Peyer's patch (tissue), 4 donors: ENCODE data around the gene DPYD.

Source experiments
- POLR2A ChIP-seq, 2 donors: fragments of 450-650 bp; IDR thresholded peaks; one replicate each; pipeline ENCODE4 v1.5.1; 2017; ENCODE audit warnings: antibody characterized with exemption in 2 of 2, mild to moderate bottlenecking in 2 of 2, moderate library complexity in 2 of 2
- TF ChIP-seq, protein P1 (sequence below), 6 experiments: fragments of 450-650 bp in 4 of 6; fragments of 200-600 bp in 2 of 6; sonication (generic) in 1 of 6; IDR thresholded peaks; one replicate each; pipeline ENCODE4 v1.5.1; 2017 to 2019; ENCODE audit warnings: antibody characterized with exemption in 6 of 6, mild to moderate bottlenecking in 3 of 6, moderate library complexity in 1 of 6

DNA sequence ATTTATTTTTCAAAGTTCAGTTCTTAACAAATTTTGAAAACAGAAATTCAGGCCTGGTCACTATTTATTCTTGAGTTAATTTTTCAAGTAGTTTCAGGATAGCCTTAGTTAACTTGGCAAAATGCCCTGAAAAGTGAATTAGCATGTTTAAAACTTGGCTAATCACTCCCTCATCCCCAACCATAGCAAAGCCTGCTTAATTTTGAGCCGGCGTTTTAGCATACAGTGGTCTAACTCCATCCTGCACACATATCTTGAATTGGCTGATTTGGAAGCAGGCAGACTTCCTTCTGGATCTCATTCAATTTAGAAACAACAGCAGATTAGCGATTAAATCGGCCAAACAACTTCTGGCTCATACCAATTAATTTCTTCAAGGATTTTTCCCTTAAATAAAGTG is 760.0 kb downstream of the DPYD start:
- TF ChIP-seq, protein P1, sequence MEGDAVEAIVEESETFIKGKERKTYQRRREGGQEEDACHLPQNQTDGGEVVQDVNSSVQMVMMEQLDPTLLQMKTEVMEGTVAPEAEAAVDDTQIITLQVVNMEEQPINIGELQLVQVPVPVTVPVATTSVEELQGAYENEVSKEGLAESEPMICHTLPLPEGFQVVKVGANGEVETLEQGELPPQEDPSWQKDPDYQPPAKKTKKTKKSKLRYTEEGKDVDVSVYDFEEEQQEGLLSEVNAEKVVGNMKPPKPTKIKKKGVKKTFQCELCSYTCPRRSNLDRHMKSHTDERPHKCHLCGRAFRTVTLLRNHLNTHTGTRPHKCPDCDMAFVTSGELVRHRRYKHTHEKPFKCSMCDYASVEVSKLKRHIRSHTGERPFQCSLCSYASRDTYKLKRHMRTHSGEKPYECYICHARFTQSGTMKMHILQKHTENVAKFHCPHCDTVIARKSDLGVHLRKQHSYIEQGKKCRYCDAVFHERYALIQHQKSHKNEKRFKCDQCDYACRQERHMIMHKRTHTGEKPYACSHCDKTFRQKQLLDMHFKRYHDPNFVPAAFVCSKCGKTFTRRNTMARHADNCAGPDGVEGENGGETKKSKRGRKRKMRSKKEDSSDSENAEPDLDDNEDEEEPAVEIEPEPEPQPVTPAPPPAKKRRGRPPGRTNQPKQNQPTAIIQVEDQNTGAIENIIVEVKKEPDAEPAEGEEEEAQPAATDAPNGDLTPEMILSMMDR (IDR thresholded peaks at IDR 0.05) = no peak
- TF ChIP-seq POLR2A (IDR thresholded peaks at IDR 0.05) = no peak
